COLO668 (cell line): ENCODE data around the gene GLCE.

ENCODE experiments used
- DNase-seq: peaks from one replicate; lab custom pipeline; 2025; ENCODE audit not compliant: unreplicated experiment; lab: John Stamatoyannopoulos, UW

Gene GLCE

GRCh38 chr15:69194025-69194827, 33.8 kb downstream of the GLCE start:
- DNase-seq = no peak

GRCh38 chr15:69194854-69195253, 34.4 kb downstream of the GLCE start:
- DNase-seq = no peak

- no peak for DNase-seq
Measured at GRCh38 chr15:69200832-69201745, 40.7 kb downstream of the GLCE start.

- DNase-seq = no peak
Measured at GRCh38 chr15:69206079-69206478, 45.6 kb downstream of the GLCE start.

GRCh38 chr15:69209661-69210060, 49.2 kb downstream of the GLCE start:
- no peak for DNase-seq

GRCh38 chr15:69210574-69210973, 50.1 kb downstream of the GLCE start:
- no peak for DNase-seq

- DNase-seq = no peak
Measured at GRCh38 chr15:69213786-69214185, 53.4 kb downstream of the GLCE start.

- no peak for DNase-seq
Measured at GRCh38 chr15:69215314-69216035, 55.0 kb downstream of the GLCE start.

- DNase-seq = no peak
Measured at GRCh38 chr15:69217381-69217780, 56.9 kb downstream of the GLCE start.

- DNase-seq = no peak
Measured at GRCh38 chr15:69219690-69220089, 59.3 kb downstream of the GLCE start.

GRCh38 chr15:69222002-69222474, 61.6 kb downstream of the GLCE start:
- DNase-seq = no peak

- no peak for DNase-seq
Measured at GRCh38 chr15:69223083-69223813, 62.8 kb downstream of the GLCE start.

- DNase-seq = no peak
Measured at GRCh38 chr15:69224383-69224782, 63.9 kb downstream of the GLCE start.

GRCh38 chr15:69225355-69226022, 65.1 kb downstream of the GLCE start:
- DNase-seq = no peak

GRCh38 chr15:69226023-69226355, 65.6 kb downstream of the GLCE start:
- DNase-seq = no peak

GRCh38 chr15:69232144-69232543, 71.7 kb downstream of the GLCE start:
- DNase-seq = no peak

- DNase-seq = no peak
Measured at GRCh38 chr15:69232765-69233164, 72.3 kb downstream of the GLCE start.

GRCh38 chr15:69234676-69235075, 74.2 kb downstream of the GLCE start:
- DNase-seq = no peak

- DNase-seq = no peak
Measured at GRCh38 chr15:69236505-69236904, 76.1 kb downstream of the GLCE start.

- DNase-seq = no peak
Measured at GRCh38 chr15:69237718-69238117, 77.3 kb downstream of the GLCE start.
